ENCODE data around the gene DPEP3.

DNA sequence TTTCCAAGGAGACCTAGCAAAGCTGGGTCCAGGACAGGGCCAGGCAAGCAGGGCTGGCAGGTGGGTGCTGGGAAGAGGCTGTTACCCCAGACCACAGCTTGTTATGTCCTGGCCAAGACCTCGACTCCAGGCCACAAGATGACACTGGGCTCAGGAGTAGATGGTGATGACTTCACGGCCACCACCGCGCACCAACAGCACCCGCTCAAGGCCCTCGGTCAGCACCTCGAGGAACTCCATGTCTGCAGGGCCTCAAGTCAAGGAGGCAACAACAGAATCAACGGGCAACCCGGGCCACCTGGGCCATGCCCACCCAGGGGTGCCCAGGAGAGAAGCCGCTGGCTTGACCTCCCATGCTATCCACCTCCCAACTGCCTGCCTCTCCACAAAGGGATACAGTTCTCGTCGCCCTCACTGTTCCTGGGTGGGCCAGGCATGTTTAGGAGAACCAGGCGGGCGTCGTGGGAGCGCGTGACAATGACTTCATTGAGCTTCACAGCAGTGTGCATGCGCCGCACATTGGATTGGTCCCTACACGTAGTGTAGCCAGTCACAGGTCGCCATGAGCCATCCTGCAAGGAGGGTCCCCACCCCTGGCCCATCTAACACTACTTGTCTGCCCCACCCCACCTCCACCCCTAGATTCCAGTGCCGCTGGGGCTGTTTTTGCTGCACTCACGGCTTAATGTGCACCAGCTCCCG is 35.5 kb downstream of the DPEP3 start:
- TF ChIP-seq, protein P1, sequence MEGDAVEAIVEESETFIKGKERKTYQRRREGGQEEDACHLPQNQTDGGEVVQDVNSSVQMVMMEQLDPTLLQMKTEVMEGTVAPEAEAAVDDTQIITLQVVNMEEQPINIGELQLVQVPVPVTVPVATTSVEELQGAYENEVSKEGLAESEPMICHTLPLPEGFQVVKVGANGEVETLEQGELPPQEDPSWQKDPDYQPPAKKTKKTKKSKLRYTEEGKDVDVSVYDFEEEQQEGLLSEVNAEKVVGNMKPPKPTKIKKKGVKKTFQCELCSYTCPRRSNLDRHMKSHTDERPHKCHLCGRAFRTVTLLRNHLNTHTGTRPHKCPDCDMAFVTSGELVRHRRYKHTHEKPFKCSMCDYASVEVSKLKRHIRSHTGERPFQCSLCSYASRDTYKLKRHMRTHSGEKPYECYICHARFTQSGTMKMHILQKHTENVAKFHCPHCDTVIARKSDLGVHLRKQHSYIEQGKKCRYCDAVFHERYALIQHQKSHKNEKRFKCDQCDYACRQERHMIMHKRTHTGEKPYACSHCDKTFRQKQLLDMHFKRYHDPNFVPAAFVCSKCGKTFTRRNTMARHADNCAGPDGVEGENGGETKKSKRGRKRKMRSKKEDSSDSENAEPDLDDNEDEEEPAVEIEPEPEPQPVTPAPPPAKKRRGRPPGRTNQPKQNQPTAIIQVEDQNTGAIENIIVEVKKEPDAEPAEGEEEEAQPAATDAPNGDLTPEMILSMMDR (IDR thresholded peaks at IDR 0.05): no peak
- no peak for TF ChIP-seq EP300 (IDR thresholded peaks at IDR 0.05)
